ENCODE results near the gene VWA3A.
"Not testable (repeated sequence)": the region's sequence is repeated elsewhere in the genome, so short reads cannot be mapped to it uniquely, and the experiment has no call there.

The VWA3A gene

DNA sequence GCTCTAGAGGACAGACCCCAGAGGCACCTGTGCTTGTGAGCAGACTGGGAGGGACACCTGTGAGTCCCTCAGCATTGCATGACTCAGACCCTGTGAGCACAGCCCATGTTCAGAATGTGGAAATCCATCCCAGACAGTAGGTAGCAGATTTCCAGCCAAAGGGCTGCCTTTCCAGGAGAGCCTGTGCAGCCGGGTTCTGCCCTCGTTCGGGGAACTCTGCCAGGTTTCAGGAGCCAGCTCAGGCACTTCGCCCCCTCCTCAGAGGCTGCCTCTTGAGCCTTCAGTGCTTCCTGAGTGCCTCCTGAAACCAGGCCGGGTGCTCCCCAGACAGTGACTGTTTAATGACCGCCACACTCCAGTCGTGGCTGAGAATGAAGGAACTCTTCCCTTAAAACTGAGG, 46.7 kb downstream of the VWA3A start:
- DNase-seq = no peak

DNA sequence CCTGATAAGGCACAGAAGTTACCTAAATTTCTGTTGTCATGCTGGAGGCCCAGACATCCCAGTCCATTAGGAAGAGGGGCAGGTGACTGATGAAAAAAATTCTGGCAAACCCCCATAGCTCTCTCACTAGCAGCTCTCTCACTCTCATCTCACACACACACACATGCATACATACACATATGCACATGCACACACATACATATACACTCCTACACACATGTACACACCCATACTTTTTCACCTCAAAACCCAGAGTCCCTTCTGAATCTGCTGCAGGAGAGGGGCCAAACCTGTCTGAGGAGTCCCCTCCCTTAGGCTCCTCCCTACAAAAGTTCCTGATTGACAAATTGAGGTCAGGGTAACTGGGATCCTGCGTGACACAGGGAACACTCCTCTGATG, 47.4 kb downstream of the VWA3A start:
- DNase-seq = no peak

DNA sequence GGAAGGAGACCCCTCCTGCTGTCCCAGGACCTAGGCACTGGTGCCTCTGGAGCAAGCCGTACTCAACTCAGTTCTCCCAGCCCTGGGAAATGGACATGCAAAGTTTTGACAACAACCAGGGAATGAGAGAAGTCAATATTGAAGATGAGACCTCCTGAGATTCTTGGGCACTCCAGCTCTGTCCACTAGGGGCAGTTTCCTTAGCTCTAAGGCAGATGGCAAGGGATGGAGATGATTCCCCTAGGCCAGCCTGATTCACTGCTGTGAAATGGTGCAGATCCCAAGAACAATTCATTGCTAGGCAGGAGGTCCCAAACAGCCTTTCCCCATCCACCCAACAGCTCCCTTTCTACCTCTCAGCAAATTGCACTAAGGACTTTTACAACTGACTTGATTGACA, 49.4 kb downstream of the VWA3A start:
- peak; percentile 26 to 37 (median 34) for DNase-seq

DNA sequence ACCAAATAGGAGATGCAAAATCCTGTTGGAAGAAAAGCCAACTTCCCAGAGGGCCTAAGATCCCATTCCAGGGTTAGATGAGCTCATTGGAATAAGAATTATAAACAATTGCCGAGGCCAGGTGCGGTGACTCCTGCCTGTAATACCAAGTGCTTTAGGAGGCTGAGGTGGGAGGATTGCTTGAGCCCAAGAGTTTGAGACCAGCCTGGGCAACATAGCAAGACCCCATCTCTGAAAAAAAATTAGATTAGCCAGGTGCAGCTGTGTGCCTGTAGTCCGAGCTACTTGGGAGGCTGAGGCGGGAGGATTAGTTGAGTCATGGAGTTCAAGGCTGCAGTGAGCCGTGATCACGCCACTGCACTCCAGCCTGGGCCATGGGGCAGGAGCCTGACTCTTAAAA, 52.2 kb downstream of the VWA3A start:
- DNase-seq = no peak

DNA sequence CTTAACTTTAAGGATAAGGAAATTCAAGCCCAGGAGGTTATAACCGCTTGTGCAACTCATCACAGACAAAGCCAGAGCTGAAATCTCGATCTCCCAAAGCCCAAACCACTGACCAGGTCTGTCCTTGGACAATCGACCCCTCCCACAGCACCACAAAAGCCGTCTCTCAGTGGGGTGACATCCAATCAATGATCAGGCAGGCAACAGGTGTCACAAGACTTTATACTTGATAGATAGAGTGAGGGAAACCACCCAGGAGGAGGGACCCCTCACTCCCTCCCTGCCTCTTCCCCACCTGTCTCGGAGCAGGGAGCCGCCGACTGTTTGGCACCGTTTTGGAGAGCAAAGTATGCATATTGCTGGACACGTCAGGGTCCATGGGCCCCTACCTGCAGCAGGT, 55.5 kb downstream of the VWA3A start:
- DNase-seq = no peak

DNA sequence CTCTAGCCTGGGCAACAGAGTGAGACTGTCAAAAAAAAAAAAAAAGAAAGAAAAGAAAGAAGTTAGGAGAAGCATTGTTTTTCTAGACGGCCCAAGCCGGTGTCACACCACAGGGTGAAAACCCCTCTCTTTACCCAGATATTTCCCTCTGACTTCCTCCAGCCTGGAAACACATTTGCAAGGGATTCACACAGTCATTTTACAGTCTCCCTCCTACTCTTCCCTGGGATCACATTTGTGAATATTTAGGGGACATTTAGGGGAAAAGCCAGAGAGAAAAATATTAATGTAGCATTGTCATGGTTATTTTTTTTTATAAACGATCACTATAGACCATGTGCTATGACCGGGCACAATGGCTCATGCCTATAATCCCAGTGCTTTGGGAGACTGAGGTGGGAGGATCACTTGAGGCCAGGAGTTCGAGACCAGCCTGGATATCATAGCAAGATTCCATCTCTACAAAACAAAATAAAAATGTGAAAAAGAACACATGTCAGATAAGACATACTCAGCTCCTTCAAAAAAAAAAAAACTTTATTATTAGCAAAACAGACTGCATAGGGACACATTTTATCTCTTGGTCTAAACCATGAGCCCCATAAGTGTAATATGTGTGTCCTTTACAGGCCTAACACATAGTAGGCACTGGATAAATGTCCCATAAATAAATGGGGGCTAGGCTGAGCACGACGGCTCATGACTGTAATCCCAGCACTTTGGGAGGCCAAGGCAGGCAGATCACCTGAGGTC, 59.1 kb downstream of the VWA3A start:
- peak; percentile 25 to 57 (median 36) for DNase-seq

DNA sequence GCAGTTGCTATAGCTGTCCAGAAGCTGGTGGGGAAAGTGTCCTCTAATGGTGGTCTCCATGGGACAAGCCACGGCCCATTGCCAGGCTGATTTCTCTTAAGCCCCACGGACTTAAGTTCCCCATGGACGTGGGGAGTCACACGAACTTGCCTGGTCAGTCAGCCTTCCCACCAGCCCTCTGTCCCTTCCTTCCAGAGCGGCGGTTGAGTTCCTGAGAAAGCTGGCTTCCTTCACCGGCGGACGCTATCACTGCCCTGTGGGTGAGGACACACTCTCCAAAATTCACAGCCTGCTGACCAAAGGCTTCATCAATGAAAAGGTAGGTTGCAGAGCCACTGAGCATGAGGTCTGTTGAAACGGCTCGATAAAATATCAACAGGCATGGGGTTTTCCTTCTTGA, 60.0 kb downstream of the VWA3A start:
- no peak for DNase-seq

DNA sequence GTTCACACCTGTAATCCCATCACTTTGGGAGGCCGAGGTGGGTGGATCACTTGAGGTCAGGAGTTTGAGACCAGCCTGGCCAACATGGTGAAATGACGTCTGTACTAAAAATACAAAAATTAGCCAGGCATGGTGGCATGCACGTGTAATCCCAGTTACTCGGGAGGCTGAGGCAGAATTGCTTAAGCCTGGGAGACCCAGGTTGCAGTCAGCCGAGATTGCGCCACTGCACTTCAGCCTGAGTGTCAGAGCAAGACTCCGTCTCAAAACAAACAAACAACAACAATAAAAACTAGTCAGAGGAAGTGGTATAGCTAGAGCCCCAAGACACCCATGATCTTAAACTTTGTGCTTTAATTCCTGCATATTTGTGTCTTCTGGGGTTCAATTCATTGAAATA, 60.7 kb downstream of the VWA3A start:
- peak; percentile 44 to 50 (median 48) for DNase-seq

DNA sequence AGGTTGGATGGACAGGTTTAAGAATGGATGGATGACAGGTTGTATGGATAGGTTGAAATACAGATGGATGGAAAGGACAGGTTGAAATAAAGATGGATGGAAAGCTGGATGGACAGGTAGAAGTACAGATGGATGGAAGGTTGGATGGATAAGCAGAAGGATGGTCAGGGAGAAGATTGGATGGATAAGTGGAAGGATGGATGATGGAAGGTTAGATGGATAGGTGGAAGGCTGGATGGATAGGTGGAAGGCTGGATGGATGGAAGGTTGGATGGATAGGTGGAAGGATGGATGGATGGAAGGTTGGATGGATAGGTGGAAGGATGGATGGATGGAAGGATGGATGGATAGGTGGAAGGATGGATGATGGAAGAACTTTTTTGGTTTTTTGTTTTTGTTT, 69.1 kb downstream of the VWA3A start:
- no peak for DNase-seq

DNA sequence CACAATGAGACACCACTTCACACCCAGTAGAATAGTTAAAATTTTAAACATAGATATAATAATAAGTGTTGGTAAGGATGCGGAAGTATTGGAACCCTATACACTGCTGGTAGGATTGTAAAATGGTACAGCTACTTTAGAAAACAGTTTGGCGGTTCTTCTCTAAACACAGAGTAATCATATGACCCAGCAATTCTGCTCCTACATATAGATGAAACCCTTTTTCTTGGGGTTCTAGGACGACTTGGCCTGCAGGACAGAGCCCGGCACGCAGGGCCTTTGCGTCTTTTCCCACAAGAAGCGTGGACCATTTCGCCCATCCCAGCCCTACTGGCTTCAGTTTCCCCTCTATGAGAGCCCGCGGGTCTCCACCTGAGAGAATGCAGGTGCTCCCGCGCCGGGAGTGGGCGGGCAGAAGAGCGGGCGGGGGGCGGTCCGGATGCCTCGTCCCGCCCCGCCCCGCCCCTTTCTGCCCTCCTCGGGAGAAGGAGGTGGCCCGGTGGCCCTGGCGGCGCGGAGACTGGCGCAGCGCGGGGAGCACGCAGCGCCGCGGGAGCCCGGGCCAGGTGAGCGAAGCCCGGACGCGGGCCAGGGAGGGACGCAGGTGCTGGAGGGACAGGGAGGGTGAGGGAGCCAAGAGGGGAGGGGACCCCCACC, 69.8 kb downstream of the VWA3A start, which contains the start of gene SDR42E2:
Gene SDR42E2 (plus strand): TSS at position 508 of the 657 bp plus-strand sequence. CDS start 3,077 bp downstream, outside the sequence.
- DNase-seq = no peak

DNA sequence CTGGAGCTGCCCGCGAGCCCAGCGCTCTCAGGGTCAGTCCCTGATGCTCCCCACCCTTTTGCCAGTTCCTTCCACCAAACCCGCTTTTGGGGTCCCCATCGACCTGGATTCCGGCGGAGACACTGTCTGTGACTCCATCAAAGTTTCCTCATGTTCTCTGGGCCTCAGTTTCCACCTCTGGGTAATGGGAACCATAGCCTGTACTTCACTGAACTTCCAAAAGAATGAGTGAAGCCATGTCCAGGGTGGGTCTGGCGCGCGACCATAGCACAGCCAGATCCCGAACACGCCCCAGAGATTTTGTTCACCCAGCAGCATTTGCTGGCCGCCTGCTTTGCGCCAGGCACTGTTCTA, 70.3 kb downstream of the VWA3A start:
- no peak for DNase-seq

DNA sequence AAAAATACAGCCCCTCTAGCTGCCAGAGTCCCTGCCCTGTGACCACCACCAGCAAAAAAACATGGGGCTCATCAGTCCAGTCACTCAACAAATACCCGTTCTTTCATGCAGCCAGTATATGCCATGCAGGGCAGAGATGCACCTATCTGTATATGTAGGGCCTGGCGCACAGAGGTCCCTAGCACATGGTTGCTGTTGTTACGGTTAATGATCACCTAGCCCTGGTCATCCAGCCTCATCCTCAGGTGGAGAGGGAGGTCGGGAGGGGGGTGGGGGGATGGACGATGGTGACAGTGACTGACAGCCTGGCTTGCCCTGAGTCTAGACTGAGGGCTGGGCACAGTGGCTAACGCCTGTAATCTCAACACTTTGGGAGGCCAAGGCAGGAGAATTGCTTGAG, 71.5 kb downstream of the VWA3A start:
- DNase-seq = no peak

DNA sequence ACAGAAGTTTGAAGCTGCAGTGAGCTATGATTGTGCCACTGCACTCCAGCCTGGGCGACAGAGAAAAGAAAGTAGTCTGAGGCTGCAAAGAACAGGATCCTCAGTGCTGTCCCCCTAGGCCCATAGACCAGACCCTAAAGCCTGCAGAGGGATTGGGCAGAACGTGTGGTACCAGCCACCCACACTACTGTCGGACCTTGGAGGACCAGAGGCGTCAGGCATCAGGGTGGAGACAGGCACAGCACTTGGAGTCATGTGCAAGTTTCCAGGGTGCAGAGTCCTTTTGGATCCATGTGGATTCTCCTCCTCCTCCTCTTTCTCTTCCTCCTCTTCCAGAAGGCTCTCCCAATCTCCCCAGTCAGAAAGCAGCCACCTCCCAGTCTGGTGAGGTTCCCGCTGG, 72.1 kb downstream of the VWA3A start:
- no peak for DNase-seq

DNA sequence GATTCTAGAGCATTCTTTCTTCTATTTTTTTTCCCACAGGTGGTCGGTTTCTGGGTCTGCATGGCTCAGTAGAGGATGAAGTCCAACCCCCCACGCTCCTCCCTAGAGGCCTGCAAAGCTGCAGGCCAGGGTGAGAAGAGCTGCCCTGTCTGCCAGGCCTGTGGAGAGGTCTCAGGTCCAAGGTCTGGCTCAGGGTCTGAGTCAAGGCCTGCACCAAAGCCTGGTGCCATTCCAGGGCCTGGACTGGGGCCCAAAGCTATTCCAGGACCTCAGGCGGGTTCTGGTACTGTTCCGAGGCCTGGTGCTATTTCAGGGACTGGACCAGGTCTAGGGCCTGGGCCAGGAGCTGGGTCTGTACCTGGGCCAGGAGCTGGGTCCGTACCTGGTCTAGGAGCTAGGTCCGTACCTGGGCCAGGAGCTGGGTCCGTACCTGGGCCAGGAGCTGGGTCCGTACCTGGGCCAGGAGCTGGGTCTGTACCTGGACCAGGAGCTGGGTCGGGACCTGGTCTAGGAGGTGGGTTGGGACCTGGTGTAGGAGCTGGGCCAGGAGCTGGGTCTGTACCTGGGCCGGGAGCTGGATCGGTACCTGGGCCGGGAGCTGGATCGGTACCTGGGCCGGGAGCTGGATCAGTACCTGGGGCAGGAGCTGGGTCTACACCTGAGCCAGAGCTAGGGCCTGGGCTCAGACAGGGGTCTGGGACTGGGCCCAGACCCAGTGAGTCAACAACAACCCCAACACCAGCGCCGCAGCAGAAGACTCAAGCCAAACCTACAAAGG, 73.4 kb downstream of the VWA3A start:
- no peak for DNase-seq

DNA sequence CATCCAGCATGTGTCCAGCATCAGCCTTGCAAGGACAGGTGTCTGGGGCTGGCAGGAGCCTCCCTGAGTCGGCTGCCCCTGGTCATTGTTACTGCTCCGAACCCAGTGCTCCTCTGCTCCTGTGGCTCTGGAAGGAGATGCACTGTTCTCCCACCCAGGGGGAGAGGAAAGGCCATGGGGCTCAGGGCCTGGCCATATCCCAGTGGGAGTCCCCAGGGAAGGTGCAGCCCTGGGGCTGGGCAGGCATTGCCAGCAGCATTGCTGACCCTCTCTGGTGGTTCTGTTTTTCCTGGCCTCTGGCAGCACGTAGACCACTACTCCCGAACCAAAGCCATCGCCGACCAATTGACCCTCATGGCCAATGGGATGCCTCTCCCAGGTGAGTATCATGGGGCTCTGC, 79.6 kb downstream of the VWA3A start:
- DNase-seq = no peak

DNA sequence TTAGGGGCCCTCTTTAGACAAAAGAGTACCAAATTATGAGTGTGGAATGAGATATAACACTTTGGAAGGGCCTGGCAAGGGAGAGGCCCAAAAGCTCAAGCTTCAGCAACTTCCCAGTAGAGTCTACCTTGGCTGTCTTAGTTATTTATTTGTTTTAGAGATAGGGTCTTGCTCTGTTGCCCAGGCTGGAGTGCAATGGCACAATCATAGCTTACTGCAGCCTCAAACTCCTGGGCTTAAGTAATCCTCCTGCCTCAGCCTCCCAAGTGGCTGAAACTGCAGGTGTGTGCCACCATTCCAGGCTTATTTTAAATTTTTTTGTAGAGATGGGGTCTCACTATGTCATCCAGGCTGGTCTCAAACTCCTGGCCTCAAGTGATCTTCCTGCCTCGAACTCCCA, 80.3 kb downstream of the VWA3A start:
- not testable (repeated sequence) for DNase-seq

DNA sequence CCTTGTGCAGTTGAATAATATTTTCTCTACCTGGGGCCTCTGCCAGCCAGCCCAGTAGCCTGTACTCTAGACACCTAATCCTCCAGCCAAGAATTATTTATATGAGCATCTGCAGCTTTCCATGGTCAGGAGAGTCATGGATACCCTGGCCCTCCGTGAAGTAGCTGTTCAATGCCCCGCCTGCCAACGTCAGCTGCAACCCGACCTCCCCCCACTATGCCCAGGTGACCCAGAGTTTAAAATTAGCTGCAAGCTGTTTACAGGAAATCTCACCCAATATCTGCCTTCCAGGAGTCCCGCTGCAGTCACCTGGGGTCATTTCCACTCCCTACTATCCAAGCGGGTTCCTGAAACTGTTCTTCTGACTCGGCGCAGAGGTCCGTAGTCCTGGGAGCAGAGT, 82.3 kb downstream of the VWA3A start:
- no peak for DNase-seq

DNA sequence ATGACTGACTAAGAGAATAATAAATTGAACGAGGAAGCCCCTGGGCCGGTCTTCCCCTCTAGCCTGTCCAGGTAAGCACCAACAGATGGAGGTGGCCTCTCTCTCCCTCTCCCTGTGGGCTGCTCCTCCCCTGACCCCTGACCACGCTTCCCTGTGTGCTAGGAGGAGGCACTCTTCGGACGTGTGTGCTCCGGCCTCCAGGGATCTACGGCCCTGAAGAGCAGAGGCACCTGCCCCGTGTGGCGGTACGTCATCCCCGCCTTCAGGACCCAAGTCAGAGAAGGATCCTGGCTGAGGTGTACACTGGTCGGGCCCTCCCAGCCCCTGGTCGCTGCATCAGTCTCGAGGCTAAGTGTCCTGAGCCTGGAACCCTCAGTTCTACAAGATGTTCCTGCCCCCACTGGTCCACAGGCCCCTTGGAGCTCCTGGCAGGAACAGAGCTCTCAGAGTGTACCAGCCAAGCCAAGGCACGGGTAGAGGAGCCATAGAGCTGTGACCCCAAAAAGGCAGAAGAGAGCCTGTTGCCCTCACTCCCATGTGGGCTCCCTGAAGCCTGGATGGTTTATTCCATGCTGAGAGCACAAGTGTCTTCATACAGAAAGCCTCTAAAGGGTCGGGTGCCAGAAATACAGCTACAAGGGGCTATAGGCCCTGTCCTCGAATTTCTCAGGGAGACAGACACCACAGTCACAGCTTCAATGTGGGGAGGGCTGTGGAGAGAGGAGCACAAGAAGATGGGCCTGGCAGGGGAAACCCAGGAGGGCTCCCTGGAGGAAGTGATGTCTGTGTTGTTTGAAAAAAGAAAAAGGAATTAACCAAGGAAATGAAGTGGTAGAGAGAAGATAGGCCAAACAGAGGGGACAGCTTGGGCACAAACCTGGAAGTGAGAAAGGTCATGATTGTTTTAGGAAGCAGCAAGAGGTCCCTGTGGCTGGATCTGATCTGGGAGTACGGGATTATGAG, 85.9 kb downstream of the VWA3A start:
- no peak for DNase-seq

DNA sequence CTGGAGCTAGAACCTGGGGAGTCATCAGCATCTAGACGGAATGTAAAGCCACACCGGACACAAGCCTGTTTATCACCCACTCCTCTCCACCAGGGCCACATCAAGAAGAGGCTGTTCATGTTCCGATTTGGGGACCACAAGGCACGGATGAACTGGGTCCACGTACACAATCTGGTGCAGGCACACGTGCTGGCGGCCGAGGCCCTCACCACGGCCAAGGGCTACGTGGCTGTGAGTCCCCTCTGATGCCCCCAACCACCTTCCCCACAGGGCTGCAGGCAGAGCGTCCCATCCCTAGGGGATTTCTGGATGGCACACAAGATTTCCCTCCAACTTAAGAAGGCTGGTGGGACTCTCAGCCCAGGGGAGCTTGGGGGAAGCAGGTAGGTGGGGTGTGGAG, 89.1 kb downstream of the VWA3A start:
- DNase-seq = no peak

DNA sequence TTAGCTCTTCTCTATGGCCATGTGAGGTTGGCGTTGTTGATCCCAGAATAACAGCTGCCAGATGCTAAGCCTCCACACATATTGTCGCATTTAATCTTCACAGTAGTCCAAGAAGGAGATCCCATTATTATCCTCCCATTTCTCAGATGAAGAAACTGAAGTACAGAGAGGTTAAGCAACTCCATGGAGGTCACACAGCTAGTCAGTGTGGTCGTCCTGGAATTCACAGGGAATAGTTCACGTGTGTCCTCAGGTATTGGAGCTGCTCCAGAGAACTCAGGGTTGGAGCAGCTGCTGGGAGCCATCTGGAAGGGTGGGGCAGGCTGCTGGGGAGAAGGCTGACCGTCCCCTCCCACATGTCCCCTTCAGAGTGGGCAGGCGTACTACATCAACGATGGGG, 89.5 kb downstream of the VWA3A start:
- DNase-seq = no peak

DNA sequence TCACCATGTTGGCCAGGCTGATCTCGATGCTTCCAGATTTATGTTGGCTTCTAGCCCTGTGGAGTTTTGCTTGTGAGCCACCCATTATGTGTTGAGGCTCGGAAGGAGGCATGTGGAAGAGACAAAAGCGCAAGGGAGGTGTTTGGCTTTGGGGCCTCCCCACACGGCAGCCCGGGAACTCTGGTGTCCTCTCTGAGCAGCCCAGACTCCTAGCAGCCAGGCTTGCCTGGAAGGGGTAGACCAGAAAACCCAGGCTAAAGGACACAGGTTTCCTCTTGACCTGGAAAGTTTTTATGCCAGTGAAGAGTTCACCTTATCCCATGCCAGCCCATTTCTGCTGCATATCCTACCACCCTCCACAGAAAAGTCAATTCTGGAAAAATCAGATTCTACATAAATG, 91.0 kb downstream of the VWA3A start:
- no peak for DNase-seq

DNA sequence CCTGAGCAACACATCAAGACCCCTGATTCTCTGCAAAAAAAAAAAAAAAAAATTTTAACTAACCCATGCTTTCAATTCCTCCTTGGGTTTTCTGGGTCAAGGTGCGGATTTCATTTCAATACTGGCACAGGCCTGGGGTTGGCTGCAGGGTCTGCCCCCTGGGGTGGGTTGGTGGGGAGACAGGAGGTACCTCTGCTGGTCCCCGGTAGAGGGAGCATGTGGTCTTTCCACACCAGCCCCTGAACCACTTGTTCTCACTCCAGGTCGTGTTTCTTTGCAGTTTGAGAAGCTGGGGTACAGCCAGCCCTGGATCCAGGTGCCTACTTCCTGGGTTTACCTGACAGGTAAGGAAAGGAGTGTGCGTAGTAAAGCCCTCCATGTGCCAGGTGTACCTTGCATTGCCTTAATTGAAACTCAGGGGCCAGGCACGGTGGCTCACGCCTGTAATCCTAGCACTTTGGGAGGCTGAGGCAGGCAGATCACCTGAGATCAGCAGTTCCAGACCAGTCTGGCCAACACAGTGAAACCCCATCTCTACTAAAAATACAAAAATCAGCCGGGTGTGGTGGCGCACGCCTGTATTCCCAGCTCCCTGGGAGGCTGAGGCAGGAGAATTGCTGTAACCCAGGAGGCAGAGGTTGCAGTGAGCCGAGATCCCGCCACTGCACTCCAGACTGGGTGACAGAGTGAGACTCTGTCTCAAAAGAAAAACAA, 91.7 kb downstream of the VWA3A start:
- no peak for DNase-seq
